Measurements from ENCODE around the gene DENND2D. TPM values are rescaled to one million over a fixed set of nuclear protein-coding genes. Genes with fewer than 3 reads are reported as not detected.

The DENND2D gene
- total and polyA plus RNA-seq, 9 of the 15 experiments (the other 6 are each of a cell fraction or from before 2014, with no cell fraction given), result 0.08 to 0.44 (median 0.13) TPM; not detected in 6

GRCh38 chr1:111161843-111162487 is 38.5 kb downstream of the DENND2D start (continued):
- TF ChIP-seq CHAMP1 (IDR thresholded peaks at IDR 0.05) (peak; percentile 93), GTF3C2 (IDR thresholded peaks at IDR 0.05; ENCODE audit: borderline replicate concordance, extremely low read depth, insufficient read length) (no peak), DIDO1 (tag; IDR thresholded peaks at IDR 0.05; ENCODE audit: low read depth) (no peak; the same call in 1 of the 2 replicates), ETV6 (IDR thresholded peaks at IDR 0.05; ENCODE audit: borderline replicate concordance in 1 of 2, low read depth in 2 of 2, low read length in 1 of 2) (peak in 1 of 2 experiments; percentile 49; a peak in 1 of 4 replicates), ETV6 (CRISPR knock-in tag; IDR thresholded peaks at IDR 0.05; ENCODE audit: borderline replicate concordance) (no peak), ZNF449 (CRISPR knock-in tag; IDR thresholded peaks at IDR 0.05) (peak; percentile 83), CXXC5 (CRISPR knock-in tag; IDR thresholded peaks at IDR 0.05) (peak; percentile 68), THRB (CRISPR knock-in tag; conservative IDR thresholded peaks at IDR 0.05) (peak; percentile 87; the same call in 1 of the 2 replicates), HMGN3 (IDR thresholded peaks at IDR 0.05; ENCODE audit: borderline replicate concordance, extremely low read depth, insufficient read length, low read depth, low read length) (peak; percentile 92), CHD4 (IDR thresholded peaks at IDR 0.05; ENCODE audit: insufficient read depth, insufficient replicate concordance, low read depth, low read length, poor library complexity, severe bottlenecking) (no peak), KLF1 (tag; IDR thresholded peaks at IDR 0.05) (peak; percentile 92), RHOXF2B (CRISPR knock-in tag; conservative IDR thresholded peaks at IDR 0.05) (no peak), CBX2 (IDR thresholded peaks at IDR 0.05; ENCODE audit: insufficient read depth, low read length, poor library complexity, severe bottlenecking) (no peak), CTBP1 (IDR thresholded peaks at IDR 0.05; ENCODE audit: borderline replicate concordance) (peak; percentile 89), MEF2A (IDR thresholded peaks at IDR 0.05; ENCODE audit: control insufficient read depth, low read depth, low read length) (peak; percentile 33; the same call in 1 of the 2 replicates), TAL1 (IDR thresholded peaks at IDR 0.05) (peak; percentile 99), NR0B1 (IDR thresholded peaks at IDR 0.05; ENCODE audit: partially characterized antibody) (no peak)

All from K562 (cell line).